Lung (tissue), 12 donors: ENCODE measurements around the gene GJA5. TPM values are rescaled to one million over a fixed set of nuclear protein-coding genes. Genes with fewer than 3 reads are reported as not detected.
A peak's percentile ranks its signal among the peaks of the same experiment; 100 is the strongest.

Experiments used
- ATAC-seq: fragments of 200-7000 bp; cut with Tn5 transposase; one replicate; pipeline ENCODE4 v1.9.1; 2020; ENCODE audit warnings: moderate number of reproducible peaks; ENCODE audit not compliant: insufficient read depth, low FRiP score
- DNase-seq, 3 donors: peaks; one replicate each; pipeline ENCODE4 v3.0.0-alpha.2; 2013 to 2017
- H3K27ac ChIP-seq, 2 donors: one replicate each; pipeline ENCODE4 v1.5.1; 2013; ENCODE audit warnings: mild to moderate bottlenecking in 2 of 2, moderate library complexity in 2 of 2, control low read depth in 1 of 2, inconsistent platforms in 1 of 2, low read depth in 1 of 2, low read length in 1 of 2
- H3K27me3 ChIP-seq, 3 donors: one replicate each; pipeline ENCODE4 v1.5.1; 2013; ENCODE audit warnings: low read length in 2 of 3; ENCODE audit not compliant: control insufficient read depth in 3 of 3, insufficient read depth in 3 of 3
- H3K36me3 ChIP-seq, 4 donors: one replicate each; pipeline ENCODE4 v1.5.1; 2013; ENCODE audit warnings: low read length in 4 of 4, mild to moderate bottlenecking in 1 of 4, moderate library complexity in 1 of 4; ENCODE audit not compliant: control insufficient read depth in 4 of 4, insufficient read depth in 4 of 4
- H3K4me1 ChIP-seq, 5 donors: one replicate each; pipeline ENCODE4 v1.5.1; 2013; ENCODE audit warnings: low read length in 5 of 5, mild to moderate bottlenecking in 2 of 5, moderate library complexity in 1 of 5; ENCODE audit not compliant: control insufficient read depth in 5 of 5, insufficient read depth in 5 of 5
- H3K4me3 ChIP-seq: one replicate; pipeline ENCODE4 v1.5.1; 2013; ENCODE audit warnings: mild to moderate bottlenecking, control low read depth, moderate library complexity
- H3K9ac ChIP-seq, 2 donors: one replicate each; pipeline ENCODE4 v1.5.1; 2013; ENCODE audit warnings: low read length in 2 of 2, control low read depth in 1 of 2; ENCODE audit not compliant: insufficient read depth in 1 of 2
- H3K9me3 ChIP-seq, 4 donors: one replicate each; pipeline ENCODE4 v1.5.1; 2013; ENCODE audit warnings: low read length in 3 of 4, mild to moderate bottlenecking in 1 of 4, moderate library complexity in 1 of 4; ENCODE audit not compliant: control insufficient read depth in 4 of 4, insufficient read depth in 3 of 4
- CTCF ChIP-seq: IDR thresholded peaks from 2 replicates; pipeline ENCODE4 v1.5.1; 2012; ENCODE audit warnings: mild to moderate bottlenecking; ENCODE audit errors: control extremely low read depth, extremely low read depth
- WGBS, 2 donors: extraction: QIAGEN DNeasy Blood & Tissue Kit; methylation state at CpG; one replicate each; pipeline ENCODE4 v1.1.7; 2013; 5-methylcytosine and 5-hydroxymethylcytosine counted together
- polyA plus RNA-seq, 2 donors: library from polyadenylated mRNA; stranded (reverse); fragments of 200-250 nt; gene quantifications; one replicate each; pipeline ENCODE4 v1.2.1, GENCODE V29; 2013
- total RNA-seq, 2 donors: library from RNA; depleted of rRNA in 1 of 2; stranded (reverse); fragments of >200 nt in 1 of 2; gene quantifications; one replicate each; pipeline ENCODE4 v1.2.1, GENCODE V29; 2014 to 2021
- donor health status: control.
- donor health status: control.
- donor health status: Bipolar disorder and iron deficiency.
- donor health status: healthy.
- donor health status: DM: yes; HTN: yes; CAD: no.

The GJA5 gene
- total and polyA plus RNA-seq, 4 donors: 7.7 to 38.3 (median 18.5) TPM

- DNase-seq (peak; percentile 91 to 94 (median 93)), ATAC-seq (no peak)
- no peak overlapping the region for H3K9ac ChIP-seq
- peaks cover 3 to 87% (median 43%) of the 10 kb centered on the region in 5 donors for H3K4me1 ChIP-seq
- peaks cover 0 to 12% (median 5%) of the 10 kb centered on the region in 4 donors for H3K36me3 ChIP-seq
- H3K27me3 ChIP-seq: peaks cover 0 to 14% (median 0%) of the 10 kb centered on the region in 3 donors
- H3K9me3 ChIP-seq: no peaks in the 10 kb centered on the region
- H3K27ac ChIP-seq: peak overlapping the region in 1 of 2 donors; percentile 18
- 55 to 64% methylated on average over 3 of the region's 3 CpGs for WGBS, 2 donors
- no peak overlapping the region for H3K4me3 ChIP-seq
- TF ChIP-seq CTCF: no peak
These were observed 7.3 kb downstream of the GJA5 start for GRCh38 chr1:147753081-147753480.

- no peak for DNase-seq
- Histone ChIP-seq H3K36me3 (peaks cover 0 to 7% (median 2%) of the 10 kb centered on the region in 4 donors), H3K27me3 (peaks cover 0 to 18% (median 0%) of the 10 kb centered on the region in 3 donors), H3K4me1 (peaks cover 3 to 81% (median 40%) of the 10 kb centered on the region in 5 donors), H3K27ac (no peak overlapping the region), H3K4me3 (no peak overlapping the region), H3K9ac (no peak overlapping the region), H3K9me3 (no peaks in the 10 kb centered on the region)
- TF ChIP-seq CTCF: no peak
- ATAC-seq: no peak
- WGBS, 2 donors: 87 to 90% methylated on average over 7 of the region's 7 CpGs
These were observed 7.9 kb downstream of the GJA5 start for GRCh38 chr1:147752511-147752910.

GRCh38 chr1:147751346-147751745, 9.1 kb downstream of the GJA5 start:
- H3K36me3 ChIP-seq: no peaks in the 10 kb centered on the region
- ATAC-seq: no peak
- H3K27me3 ChIP-seq: peaks cover 0 to 25% (median 0%) of the 10 kb centered on the region in 3 donors
- no peak for DNase-seq
- 87 to 88% methylated on average over 5 of the region's 5 CpGs for WGBS, 2 donors
- TF ChIP-seq CTCF: no peak
- H3K27ac ChIP-seq: no peak overlapping the region
- H3K9me3 ChIP-seq: no peaks in the 10 kb centered on the region
- H3K9ac ChIP-seq: no peak overlapping the region
- no peak overlapping the region for H3K4me3 ChIP-seq
- H3K4me1 ChIP-seq: peaks cover 0 to 70% (median 29%) of the 10 kb centered on the region in 5 donors
